HG02884 (cell line): Measurements from ENCODE around the gene SNRPA1.
"Not testable (repeated sequence)": the region's sequence is repeated elsewhere in the genome, so short reads cannot be mapped to it uniquely, and the experiment has no call there.

Experiments
- ATAC-seq: cut with Tn5 transposase; IDR thresholded peaks from one replicate; pipeline ENCODE4 v1.9.1; 2021; ENCODE audit warnings: mild to moderate bottlenecking, moderate library complexity; ENCODE audit not compliant: unreplicated experiment

The SNRPA1 gene

DNA sequence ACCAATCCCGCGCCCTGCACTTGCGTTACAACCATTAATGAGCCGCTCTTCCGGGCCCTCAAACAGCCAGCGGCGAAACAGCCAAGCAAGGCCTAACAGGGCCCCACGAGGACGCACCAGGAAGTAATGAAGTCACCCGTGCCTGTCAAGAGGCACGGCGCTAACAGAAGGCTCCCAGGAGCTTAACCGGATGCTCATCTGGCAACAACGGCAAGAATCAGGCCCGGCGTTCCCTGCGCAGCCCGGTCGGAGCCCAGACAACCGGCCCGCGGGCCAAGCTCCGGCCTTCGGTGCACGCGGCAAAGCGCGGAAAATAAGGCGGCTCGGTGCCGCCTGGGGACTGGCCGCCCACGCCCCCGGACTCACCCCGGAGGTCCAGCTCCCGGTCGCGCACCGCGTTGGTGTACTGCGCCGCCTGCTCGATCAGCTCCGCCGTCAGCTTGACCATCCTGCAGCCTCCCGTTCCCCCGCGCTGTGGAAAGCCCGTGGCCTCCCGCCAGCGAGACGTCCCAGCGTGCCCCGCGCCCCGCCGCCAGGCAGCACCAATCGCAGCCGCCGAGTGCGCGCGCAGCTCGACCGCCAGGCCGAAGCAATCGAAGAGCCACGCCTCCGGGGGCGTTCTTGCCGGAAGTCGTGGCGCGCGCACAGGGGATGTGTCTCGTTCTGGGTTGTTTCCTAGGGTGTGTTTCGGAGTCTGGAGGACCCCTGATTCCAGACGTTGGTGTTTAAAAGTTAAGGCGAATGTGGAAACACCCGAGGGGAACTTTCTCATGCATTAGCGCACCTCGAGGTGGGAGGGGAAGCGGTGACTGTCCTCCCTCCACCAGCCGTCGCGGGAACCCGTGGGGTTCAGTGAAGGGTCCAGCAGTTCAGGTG is at the start of gene SNRPA1:
TSS of gene SNRPA1 (minus strand) at position 518 of the 876 bp plus-strand sequence. CDS start at position 448, 70 bp downstream.
- peak; percentile 64 for ATAC-seq

DNA sequence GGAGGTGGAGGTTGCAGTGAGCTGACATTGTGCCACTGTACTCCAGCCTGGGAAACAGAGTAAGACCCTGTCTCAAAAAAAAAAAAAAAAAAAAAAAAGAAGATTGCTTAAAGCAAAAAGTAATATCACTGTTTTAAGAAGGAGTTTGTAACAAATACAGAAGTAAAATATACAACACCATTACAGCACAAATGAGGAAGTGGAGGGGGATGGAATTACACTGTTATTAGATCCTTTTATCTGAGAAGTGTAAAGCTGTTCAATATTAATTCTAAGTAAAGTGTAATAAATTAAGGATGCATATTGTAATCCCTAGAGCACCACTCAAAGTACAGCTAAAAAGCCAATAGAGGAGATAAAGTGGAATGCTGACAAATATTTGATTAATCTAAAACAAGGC is 47.0 kb upstream of the SNRPA1 start:
- ATAC-seq = no peak

DNA sequence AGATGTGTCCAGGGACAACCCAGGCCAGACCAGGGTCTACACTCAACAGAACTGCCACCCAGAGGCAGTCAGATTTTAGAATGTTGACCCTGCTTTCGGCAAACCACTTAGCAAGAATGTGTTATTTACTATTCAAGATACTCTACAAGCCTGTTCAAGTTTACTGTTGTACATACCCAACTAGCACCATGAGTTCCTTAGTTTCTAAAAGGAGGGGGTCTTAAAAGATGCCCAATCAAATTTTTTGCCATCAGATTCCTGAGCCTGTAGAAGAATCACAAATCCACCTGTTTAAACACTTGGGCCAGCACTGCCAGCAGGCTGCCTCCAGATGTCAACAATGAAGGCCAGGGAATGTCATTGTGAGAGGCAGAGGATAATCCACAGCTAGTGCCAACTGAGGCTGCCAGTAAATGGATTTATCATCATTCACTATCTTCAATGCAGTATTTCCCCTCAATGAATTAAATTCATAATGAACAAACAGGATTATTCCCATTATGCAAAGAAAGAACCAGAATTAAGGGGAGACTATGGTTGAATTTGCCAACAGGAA is 43.5 kb upstream of the SNRPA1 start:
- ATAC-seq = no peak

DNA sequence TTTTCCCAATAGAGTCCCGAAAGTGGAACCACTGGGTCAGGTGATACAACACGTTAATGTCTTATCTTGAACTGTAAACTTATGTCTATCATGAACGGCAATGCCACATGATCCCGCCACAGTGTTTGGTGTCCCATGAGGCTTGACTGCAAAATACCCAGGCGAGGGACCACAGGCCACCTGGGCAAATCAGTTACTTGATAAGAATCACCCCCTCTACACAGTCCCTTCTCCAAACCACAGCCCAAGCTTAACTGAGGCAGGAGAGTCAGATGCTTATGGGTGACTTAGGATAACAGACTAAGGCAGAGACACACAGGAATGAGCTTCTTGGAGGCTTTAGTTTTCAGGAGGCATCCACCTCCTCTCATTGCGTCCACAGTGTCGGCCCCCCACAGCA is 42.9 kb upstream of the SNRPA1 start:
- no peak for ATAC-seq

DNA sequence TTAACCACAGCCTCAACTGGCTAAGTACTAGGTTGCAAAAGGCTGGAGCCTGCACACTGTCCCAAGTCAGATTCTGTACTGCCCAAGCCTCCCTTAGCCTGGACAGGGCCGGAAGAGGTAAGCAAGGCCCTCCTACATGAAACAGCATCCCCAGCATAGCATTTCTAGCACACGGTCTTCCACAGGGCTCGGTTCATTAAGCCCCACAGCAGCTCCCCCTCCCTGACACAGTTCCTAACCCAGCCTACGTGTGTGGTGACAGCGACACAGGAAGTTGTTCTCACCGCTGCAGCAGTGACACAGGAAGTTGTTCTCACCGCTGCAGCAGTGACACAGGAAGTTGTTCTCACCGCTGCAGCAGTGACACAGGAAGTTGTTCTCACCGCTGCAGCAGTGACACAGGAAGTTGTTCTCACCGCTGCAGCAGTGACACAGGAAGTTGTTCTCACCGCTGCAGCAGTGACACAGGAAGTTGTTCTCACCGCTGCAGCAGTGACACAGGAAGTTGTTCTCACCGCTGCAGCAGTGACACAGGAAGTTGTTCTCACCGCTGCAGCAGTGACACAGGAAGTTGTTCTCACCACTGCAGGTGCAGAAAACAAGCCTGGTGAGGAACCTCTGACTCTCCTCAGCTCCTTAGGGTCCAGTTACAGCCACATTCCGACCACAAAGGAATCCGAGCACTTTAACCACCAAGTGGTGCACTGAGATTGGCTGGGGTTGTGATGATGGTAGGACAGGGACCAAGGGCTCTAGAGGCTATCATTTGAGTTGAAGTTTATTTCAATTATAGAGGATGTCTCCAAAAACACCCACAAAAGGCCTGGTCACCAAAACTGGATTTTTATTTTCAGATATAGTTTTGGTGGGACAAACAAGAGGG is 39.1 kb upstream of the SNRPA1 start:
- ATAC-seq = not testable (repeated sequence)

DNA sequence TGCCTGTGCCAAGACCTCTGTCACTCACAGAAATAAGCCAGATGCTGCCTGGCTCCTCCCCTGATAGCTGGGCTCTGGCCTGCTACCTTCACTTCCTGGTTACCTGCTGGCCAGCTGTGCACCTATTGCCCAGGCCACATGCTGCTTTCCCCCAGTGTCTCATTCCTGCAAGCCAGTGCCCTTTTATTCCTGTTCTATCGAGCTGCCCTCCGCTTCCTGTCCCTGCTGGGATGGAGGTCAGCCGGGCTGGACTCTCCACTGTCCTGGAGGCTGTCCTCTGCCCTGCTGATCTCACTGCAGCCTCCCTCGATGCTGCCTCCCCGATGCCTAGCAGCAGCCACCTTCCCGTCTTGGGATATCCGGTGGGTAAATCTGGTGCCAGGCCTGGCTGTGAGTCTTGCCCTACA is 37.0 kb upstream of the SNRPA1 start:
- no peak for ATAC-seq

DNA sequence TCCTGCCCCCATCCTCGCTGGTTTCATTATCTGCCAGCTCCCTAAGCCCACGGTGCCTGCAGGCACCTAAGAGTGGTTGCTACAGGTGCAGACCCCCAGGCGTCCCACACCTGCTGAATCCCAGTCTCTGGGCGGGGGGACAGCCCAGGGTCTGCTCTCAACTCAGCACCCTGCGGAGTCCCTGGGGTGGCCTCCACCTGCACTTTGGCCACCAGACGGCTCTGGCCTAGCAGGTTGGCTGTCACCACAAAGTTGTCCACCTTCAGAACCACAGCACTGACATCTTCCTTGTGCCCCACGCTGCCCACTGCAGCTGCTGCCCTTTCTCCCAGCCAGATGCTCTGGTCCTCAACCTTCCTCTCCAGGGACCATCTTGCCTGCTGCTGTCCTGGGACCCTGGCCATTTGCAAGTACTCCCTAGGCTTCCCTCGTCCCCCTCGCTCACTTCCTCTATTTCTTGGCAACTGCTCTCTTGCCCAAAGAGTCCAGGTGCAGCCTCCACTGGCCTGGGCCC is 34.9 kb upstream of the SNRPA1 start:
- no peak for ATAC-seq

DNA sequence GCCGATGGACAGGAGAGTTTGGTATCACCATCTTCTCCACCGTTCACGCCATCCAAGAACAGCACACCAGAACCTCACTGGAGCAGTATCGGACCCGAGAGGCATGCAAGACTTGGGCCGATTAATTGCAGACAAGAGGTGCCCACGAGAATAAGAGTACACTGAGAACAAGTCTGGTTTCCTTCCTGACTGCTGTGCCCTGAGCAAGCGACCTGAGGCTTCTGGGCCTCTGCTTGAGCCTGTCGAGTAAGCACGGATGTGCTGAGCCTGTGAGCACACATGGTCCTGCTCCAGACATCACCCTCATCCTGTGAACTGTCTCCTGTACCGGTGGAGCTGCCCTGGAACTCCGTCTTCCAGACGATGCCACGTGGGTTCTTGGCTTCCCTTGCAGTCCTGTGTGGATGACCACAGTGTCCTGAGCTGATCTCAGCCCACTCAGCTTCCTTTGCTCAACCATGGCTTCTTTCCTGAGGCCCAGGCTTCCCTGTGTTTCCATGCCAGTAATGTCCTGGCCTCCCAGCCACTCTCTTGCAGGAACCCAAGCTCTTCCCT is 34.3 kb upstream of the SNRPA1 start:
- no peak for ATAC-seq

DNA sequence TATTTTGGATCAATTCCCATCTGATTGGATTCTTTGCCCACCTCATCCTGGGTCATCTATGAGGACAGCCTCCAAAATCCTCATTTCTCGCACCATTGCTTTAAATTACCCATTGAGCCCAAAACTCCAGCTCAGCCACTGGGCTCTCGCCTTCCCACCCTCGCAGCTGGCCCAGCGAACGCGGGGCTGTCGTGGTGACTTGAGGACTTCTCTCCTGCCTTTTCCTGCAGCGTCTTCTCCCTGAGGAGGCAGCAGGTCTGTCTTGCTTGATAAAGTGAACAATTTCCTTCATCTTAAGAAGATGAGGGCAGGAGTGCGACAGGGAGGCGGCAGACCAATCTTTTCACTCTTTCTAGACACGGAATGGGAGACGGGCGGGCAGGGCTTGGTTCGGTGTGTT is 33.0 kb upstream of the SNRPA1 start:
- ATAC-seq = no peak

DNA sequence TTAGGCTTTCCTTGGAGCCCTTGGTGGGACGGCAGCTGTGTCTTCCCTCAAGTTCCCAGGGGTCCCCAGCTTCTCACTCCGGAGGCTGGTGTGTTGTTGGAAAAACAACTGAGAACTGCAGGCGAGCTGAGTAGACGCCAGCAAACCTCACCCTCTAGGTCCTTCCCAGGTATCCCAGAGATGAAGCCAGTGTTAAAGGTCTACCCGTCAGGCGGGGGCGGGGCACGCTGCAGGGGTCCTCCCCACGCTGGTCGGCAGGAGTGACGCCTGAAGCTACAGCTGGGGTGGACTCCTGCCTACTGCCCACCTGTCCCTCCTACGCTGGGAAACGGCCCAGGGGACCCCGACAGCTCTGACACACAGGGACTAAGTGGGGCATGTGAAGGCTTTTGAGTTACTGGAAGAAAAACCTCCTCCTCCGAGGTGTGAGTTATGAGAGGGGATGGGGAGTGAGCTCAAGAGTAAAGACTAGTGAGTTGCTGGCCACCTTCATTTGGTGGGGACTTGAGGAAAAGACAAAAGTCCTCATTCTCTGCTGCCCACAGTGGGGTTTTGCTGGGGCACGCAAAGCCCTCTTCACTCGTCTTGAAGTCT is 32.2 kb upstream of the SNRPA1 start:
- ATAC-seq = no peak

DNA sequence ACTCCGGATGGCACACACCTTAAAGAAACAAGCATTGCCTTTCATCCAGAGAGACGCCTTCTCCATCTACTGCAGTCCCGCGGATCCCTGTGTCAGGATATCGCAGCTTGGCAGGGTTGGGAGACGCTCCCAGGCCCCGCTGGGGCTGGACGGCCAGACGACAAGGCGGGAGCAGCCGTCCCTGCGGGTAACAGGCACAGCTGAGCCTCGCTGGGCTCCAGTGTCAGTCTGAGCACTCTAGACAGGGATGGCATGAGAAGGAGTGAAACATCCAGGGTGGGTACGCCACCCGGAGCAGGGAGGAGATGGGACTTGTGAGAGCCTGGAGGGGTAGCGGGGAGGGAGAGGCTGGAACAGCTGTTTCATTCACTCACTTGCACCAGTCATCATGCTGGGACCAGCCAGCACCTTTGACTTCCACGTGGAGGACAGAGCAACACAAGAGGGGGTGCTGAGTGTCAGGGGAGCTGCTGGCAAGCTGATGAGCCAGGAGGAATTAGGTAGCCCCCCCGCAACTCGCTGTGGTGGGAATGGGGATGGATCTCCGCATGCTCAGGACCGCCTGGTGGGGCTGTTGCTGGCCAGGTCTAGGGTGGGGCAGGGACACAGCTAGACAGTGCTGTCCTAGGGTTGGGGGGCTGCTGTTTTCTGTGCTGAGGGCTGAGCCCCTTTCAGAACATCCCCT is 31.6 kb upstream of the SNRPA1 start:
- ATAC-seq = no peak

DNA sequence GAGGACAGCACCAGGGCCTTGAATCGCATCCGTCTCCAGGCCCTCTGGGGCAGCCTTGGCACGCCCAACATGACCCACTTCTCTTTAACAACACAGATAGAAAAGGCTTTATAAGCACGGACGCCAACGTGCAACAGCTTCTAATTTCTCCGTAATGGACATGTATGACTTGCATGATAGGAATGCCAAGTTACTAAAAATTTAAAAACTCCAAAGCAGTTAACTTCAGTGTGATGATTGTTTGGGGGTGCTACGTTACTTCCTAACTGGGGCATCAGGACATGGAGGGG is 30.9 kb upstream of the SNRPA1 start:
- ATAC-seq = no peak

DNA sequence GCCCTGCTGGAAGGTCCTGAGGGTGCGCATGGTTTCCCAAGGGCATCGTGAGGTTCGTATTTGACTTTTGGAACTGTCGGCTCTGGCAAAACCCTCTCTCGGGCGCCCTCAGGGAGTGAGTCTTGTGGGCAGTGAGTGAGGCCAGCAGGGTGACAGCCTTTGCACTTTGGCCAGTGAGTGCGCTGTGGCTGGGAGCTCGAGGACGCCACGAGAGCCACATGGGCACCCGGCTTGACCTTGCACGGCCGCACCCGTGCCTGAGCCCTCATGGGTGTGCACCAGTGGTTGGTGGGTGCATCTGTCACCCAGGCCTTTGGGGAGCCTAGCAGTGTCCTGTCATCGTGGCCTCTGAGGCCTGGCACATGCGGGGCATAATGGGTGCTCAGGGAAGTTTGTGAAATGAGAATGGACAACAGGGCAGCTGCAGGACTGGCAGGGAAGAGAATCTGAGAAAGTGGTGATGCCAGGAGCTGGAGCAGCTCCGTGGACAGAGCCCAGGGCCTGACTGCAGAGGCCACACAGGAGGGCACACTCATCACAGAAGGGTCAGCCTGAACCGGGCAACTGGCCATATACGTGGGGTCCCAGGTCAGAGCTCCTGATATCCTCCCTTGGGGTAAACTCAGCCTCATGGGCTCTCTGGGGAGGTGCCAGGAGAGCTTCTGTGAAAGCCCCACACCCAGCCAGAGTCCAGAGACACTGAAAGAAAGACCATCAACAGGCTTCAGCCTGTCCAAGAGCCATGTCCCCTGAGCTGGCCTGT is 30.4 kb upstream of the SNRPA1 start:
- ATAC-seq = no peak

DNA sequence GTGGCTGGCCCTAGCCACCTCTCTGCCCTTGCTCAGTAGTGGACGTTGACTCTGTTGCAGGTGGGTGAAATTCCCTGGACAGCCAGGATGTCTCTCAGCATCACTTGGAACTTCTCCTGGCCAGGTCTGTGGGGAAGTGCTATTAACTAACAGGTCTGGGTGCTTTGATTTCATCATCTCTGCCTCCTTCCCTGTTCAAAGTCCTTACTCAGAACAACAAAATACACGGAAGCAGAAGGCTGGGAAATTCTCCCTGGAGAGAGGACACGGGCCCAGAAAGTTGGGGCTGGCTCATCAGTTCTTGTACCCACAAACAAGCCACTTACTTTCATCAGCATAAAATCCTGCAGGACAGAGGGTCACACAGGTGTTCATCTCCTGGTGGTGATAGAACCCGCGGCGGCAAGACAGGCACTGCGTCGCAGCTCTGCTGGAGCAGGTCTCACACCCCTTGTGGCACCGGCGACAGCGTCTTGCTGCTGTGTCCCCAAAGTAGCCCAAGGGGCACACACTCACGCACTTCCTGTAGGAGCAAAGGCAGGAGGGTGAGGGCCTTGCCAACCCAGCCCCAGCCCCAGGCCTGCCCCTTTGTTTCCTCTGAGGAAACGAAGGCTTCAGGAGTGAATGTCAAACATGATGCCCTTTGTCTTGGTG is 29.6 kb upstream of the SNRPA1 start:
- ATAC-seq = no peak

DNA sequence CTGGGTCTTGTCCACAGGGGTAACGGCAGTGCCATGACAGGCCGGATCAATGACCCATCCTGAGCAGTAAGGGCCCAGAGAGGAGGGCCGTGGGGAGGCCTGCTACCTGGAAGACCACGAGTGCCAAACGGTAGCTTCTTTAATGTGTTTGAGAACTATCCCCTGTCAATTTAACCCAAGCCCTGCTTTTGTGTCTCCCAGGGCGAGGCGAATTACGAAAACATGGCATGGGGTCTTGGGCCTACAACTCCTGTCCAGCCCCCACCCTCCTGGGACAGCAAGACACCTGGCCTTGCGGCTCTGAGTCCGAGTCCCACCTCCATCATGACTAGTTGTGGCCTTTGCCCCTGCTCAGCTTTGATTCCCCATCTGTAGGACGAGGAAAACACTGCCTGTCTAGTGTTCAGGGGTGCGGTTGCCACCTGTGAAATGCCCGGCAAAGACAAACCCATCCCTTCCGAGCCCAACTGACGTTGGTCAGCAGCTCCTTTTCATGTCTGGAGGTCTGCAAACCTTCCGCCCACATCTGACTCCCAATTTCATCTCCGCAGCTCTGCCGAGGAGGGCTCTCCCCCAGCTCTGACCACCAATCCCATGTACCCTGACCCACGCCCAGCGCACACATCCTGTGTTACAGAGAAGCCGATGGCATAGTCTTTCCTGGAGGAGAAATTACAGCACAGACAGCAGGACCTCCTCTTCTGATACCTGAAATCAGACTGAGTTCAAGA is 28.9 kb upstream of the SNRPA1 start:
- ATAC-seq = no peak

DNA sequence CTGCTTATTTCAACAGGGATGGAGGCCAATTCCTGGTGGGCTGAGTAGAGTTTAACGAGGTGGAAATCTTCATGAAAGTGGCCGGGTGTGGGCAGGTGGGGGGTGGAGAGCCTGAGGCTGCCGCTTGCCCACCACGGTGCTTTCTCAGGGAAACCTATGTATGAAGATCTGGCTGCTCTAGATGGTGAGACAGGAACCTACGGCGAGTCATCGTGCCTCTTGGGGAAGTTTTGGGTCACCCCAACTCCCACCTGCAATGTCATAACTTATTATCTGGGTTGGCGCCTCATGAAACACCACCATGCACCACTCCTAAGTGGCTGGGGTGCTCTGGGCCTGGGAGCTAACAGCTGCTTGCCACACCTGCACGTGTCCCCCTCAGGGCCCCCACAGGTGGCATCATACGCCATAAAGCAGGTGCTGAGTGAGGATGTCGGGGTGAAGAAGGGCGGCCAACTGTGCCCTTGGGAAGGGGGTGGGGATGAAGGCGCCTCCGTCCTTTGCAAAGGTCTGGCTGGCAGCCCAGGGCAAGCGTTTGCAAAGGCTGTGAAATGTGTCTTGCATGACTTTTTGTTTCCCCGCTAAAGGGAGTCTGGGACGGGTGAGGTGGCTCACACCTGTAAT is 27.9 kb upstream of the SNRPA1 start:
- ATAC-seq = no peak

DNA sequence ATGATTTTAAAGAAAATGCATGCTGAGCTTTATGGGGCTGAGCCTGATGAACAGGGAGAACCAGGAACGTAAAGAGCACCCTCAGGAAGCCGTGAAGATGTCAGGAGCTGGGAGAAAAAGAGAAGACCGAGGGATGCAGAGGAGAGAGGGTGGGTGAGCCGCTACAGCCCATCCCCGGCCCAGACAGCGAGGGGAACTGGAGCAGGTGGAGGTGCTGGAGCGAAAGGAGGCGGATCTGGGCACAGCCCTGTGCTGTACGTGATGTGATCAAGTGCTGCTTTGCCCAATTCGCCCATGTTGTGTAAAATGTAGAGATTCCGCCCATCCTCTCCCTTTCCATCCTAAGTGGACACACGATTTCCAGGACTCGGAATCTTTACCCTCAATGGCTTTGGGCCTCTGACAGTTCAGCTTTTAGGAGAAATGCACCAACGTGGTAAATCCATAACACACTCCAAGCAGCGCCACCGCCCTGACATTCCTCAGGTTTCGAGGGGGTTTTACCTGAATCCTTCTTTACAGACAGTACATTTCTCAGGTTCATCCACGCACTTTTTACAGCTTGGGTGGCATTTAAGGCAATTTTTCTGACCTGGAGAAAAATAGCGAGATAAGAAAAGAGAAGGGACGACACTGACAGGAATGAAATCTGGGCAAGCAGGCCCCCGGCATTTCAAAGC is 27.1 kb upstream of the SNRPA1 start:
- ATAC-seq = no peak
